Measurements from ENCODE around the gene GRM4. TPM values are rescaled to one million over a fixed set of nuclear protein-coding genes. Genes with fewer than 3 reads are reported as not detected.
A peak's percentile ranks its signal among the peaks of the same experiment; 100 is the strongest.

The GRM4 gene
- total RNA-seq, 4 donors from 2014 or later, result 0.19 TPM; not detected in 3

GRCh38 chr6:34176261-34177031 lies 30.6 kb upstream of the GRM4 start:
- no peak for DNase-seq (ENCODE audit: low spot score in 2 of 2)
- H3K4me3 ChIP-seq (ENCODE audit: low read depth, poor library complexity, severe bottlenecking), result no peak overlapping the region
- 80 to 85% methylated on average over 8 to 9 of the region's 9 CpGs for WGBS, 2 donors
- intact Hi-C loops (cut with DNase I; ENCODE audit: low total_unique reads), result no loop called here
- TF ChIP-seq POLR2A (IDR thresholded peaks at IDR 0.05) (no peak), CTCF (IDR thresholded peaks at IDR 0.05) (no peak)

GRCh38 chr6:34174846-34175399 lies 29.0 kb upstream of the GRM4 start:
- no peak overlapping the region for H3K4me3 ChIP-seq (ENCODE audit: low read depth, poor library complexity, severe bottlenecking)
- 92 to 98% methylated on average over 3 of the region's 3 CpGs for WGBS, 2 donors
- no peak for TF ChIP-seq CTCF (IDR thresholded peaks at IDR 0.05)
- TF ChIP-seq POLR2A (IDR thresholded peaks at IDR 0.05), result no peak
- DNase-seq (ENCODE audit: low spot score in 2 of 2), result peak in 1 of 2 donors; percentile 62
- intact Hi-C loops (cut with DNase I; ENCODE audit: low total_unique reads), result no loop called here

- intact Hi-C loops (cut with DNase I; ENCODE audit: low total_unique reads), result no loop called here
- no peak for TF ChIP-seq POLR2A (IDR thresholded peaks at IDR 0.05)
- WGBS, 2 donors, result 62 to 76% methylated on average over 8 of the region's 9 CpGs
- H3K4me3 ChIP-seq (ENCODE audit: low read depth, poor library complexity, severe bottlenecking), result no peak overlapping the region
- DNase-seq (ENCODE audit: low spot score in 2 of 2), result peak in 1 of 2 donors; percentile 46
Observed at GRCh38 chr6:34172961-34173775, 27.3 kb upstream of the GRM4 start.

- no peak overlapping the region for H3K4me3 ChIP-seq (ENCODE audit: low read depth, poor library complexity, severe bottlenecking)
- DNase-seq (ENCODE audit: low spot score in 2 of 2), result peak in 1 of 2 donors; percentile 36
- WGBS, 2 donors, result 78 to 82% methylated on average over 4 of the region's 4 CpGs
- intact Hi-C loops (cut with DNase I; ENCODE audit: low total_unique reads), result no loop called here
- no peak for TF ChIP-seq CTCF (IDR thresholded peaks at IDR 0.05)
- TF ChIP-seq POLR2A (IDR thresholded peaks at IDR 0.05), result no peak
Observed at GRCh38 chr6:34170346-34170745, 24.5 kb upstream of the GRM4 start.

- WGBS, 2 donors, result 92 to 96% methylated on average over 1 of the region's 1 CpG
- H3K4me3 ChIP-seq (ENCODE audit: low read depth, poor library complexity, severe bottlenecking), result no peak overlapping the region
- intact Hi-C loops (cut with DNase I; ENCODE audit: low total_unique reads), result no loop called here
- no peak for DNase-seq (ENCODE audit: low spot score in 2 of 2)
- TF ChIP-seq POLR2A (IDR thresholded peaks at IDR 0.05) (no peak), CTCF (IDR thresholded peaks at IDR 0.05) (no peak)
Observed at GRCh38 chr6:34169897-34170296, 24.0 kb upstream of the GRM4 start.
